ENCODE data around the gene CTDSPL.

Gene CTDSPL

GRCh38 chr3:37920156-37920699, 58.5 kb downstream of the CTDSPL start:
- TF ChIP-seq, protein P1, sequence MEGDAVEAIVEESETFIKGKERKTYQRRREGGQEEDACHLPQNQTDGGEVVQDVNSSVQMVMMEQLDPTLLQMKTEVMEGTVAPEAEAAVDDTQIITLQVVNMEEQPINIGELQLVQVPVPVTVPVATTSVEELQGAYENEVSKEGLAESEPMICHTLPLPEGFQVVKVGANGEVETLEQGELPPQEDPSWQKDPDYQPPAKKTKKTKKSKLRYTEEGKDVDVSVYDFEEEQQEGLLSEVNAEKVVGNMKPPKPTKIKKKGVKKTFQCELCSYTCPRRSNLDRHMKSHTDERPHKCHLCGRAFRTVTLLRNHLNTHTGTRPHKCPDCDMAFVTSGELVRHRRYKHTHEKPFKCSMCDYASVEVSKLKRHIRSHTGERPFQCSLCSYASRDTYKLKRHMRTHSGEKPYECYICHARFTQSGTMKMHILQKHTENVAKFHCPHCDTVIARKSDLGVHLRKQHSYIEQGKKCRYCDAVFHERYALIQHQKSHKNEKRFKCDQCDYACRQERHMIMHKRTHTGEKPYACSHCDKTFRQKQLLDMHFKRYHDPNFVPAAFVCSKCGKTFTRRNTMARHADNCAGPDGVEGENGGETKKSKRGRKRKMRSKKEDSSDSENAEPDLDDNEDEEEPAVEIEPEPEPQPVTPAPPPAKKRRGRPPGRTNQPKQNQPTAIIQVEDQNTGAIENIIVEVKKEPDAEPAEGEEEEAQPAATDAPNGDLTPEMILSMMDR (IDR thresholded peaks at IDR 0.05; ENCODE audit: insufficient read depth, low read depth, low read length, missing control alignments), result no peak
- no peak overlapping the region for H3K4me3 ChIP-seq (ENCODE audit: low read depth, low read length)
- no peak for DNase-seq (ENCODE audit: low read depth)

- no peak overlapping the region for H3K4me3 ChIP-seq (ENCODE audit: low read depth, low read length)
- TF ChIP-seq, protein P1 (IDR thresholded peaks at IDR 0.05; ENCODE audit: insufficient read depth, low read depth, low read length, missing control alignments), result no peak
- no peak for DNase-seq (ENCODE audit: low read depth)
Measured at GRCh38 chr3:37921025-37921424, 59.3 kb downstream of the CTDSPL start.

- no peak overlapping the region for H3K4me3 ChIP-seq (ENCODE audit: low read depth, low read length)
- DNase-seq (ENCODE audit: low read depth), result no peak
- TF ChIP-seq, protein P1 (IDR thresholded peaks at IDR 0.05; ENCODE audit: insufficient read depth, low read depth, low read length, missing control alignments), result no peak
Measured at GRCh38 chr3:37922721-37923568, 61.3 kb downstream of the CTDSPL start.

DNA sequence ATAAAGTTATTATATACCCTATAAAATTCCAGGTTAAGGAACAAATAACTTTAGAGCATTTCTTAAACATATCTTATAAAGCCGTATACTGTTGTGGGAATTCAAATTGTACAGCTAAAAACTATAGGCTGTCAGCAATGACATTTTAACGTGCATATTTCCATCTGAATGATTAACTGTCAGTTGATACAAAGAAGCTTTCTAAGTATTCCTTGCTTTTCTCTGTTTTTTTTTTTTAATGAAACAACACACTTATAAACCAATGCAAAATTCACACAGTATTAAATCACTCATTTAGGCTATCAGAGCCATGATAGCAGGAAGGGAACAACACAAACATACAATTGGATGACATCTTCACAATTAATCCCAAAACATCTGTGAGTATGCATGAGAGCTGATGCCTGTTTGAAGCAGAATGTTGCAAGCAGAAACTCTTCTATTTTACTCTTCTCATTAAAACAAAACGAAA, 61.9 kb downstream of the CTDSPL start:
- TF ChIP-seq, protein P1 (IDR thresholded peaks at IDR 0.05; ENCODE audit: insufficient read depth, low read depth, low read length, missing control alignments), result no peak
- no peak for DNase-seq (ENCODE audit: low read depth)
- no peak overlapping the region for H3K4me3 ChIP-seq (ENCODE audit: low read depth, low read length)

- TF ChIP-seq, protein P1 (IDR thresholded peaks at IDR 0.05; ENCODE audit: insufficient read depth, low read depth, low read length, missing control alignments), result no peak
- no peak for DNase-seq (ENCODE audit: low read depth)
Measured at GRCh38 chr3:37924453-37924852, 62.8 kb downstream of the CTDSPL start.

GRCh38 chr3:37925157-37925556, 63.5 kb downstream of the CTDSPL start:
- no peak overlapping the region for H3K4me3 ChIP-seq (ENCODE audit: low read depth, low read length)
- no peak for DNase-seq (ENCODE audit: low read depth)
- TF ChIP-seq, protein P1 (IDR thresholded peaks at IDR 0.05; ENCODE audit: insufficient read depth, low read depth, low read length, missing control alignments), result no peak

More at GRCh38 chr3:37924453-37924852, 62.8 kb downstream of the CTDSPL start:
- H3K4me3 ChIP-seq (ENCODE audit: low read depth, low read length), result no peak overlapping the region
